CD14-positive monocyte (primary cell): ENCODE data around the gene FBH1. TPM values are rescaled to one million over a fixed set of nuclear protein-coding genes. Genes with fewer than 3 reads are reported as not detected.

Experiments
- DNase-seq, 3 donors: peaks; one replicate each; pipeline ENCODE4 v3.0.0-alpha.2; 2011 to 2022
- H2AFZ ChIP-seq: 2 replicates; pipeline ENCODE4 v1.6.0; 2012; ENCODE audit warnings: mild to moderate bottlenecking, low read depth, low read length, inconsistent platforms; ENCODE audit not compliant: insufficient read depth, poor library complexity, severe bottlenecking
- H3K27ac ChIP-seq, 2 donors: 1 replicate in 1 of 2; 2 replicates in 1 of 2; pipeline ENCODE4 v1.5.1; 2012 to 2013; ENCODE audit warnings: low read length in 2 of 2, control low read depth in 1 of 2, inconsistent platforms in 1 of 2, low read depth in 1 of 2, mild to moderate bottlenecking in 1 of 2
- H3K27me3 ChIP-seq, 2 donors: one replicate each; pipeline versions ENCODE4 v1.6.0 to v1.6.1; 2011 to 2013; ENCODE audit warnings: low read length in 2 of 2; ENCODE audit not compliant: control insufficient read depth in 2 of 2, insufficient read depth in 2 of 2
- H3K36me3 ChIP-seq, 2 donors: replicated peaks in 1 of 2; 1 replicate in 1 of 2; 2 replicates in 1 of 2; pipeline versions ENCODE4 v1.5.1 to v1.6.1; 2012 to 2013; ENCODE audit warnings: low read length in 2 of 2, control low read depth in 1 of 2, inconsistent platforms in 1 of 2, mild to moderate bottlenecking in 1 of 2; ENCODE audit not compliant: insufficient read depth in 2 of 2, control insufficient read depth in 1 of 2
- H3K4me1 ChIP-seq, 2 donors: 1 replicate in 1 of 2; 2 replicates in 1 of 2; pipeline versions ENCODE4 v1.5.1 to v1.6.1; 2012 to 2013; ENCODE audit warnings: low read length in 2 of 2, control low read depth in 1 of 2, inconsistent platforms in 1 of 2, mild to moderate bottlenecking in 1 of 2, moderate library complexity in 1 of 2; ENCODE audit not compliant: insufficient read depth in 2 of 2, control insufficient read depth in 1 of 2
- H3K4me2 ChIP-seq: replicated peaks from 2 replicates; pipeline ENCODE3; 2012; ENCODE audit warnings: low read length, moderate library complexity, mild to moderate bottlenecking; ENCODE audit not compliant: poor library complexity, severe bottlenecking; ENCODE audit errors: extremely low read depth
- H3K4me3 ChIP-seq, 3 experiments: fragments of 200-600 bp in 1 of 3; sonication (generic) in 1 of 3; replicated peaks in 1 of 3; 1 replicate in 2 of 3; 2 replicates in 1 of 3; pipeline ENCODE4 v1.5.1; 2011 to 2013; ENCODE audit warnings: low read length in 3 of 3, mild to moderate bottlenecking in 3 of 3, control low read depth in 2 of 3, low read depth in 2 of 3, inconsistent platforms in 1 of 3, moderate library complexity in 1 of 3
- H3K79me2 ChIP-seq: 2 replicates; pipeline ENCODE4 v1.6.0; 2012; ENCODE audit warnings: mild to moderate bottlenecking, control low read depth, inconsistent platforms, low read length, moderate library complexity; ENCODE audit not compliant: insufficient read depth
- H3K9ac ChIP-seq: 2 replicates; pipeline ENCODE4 v1.6.0; 2017; ENCODE audit warnings: low read length, mild to moderate bottlenecking; ENCODE audit not compliant: insufficient read depth, poor library complexity, severe bottlenecking
- H3K9me3 ChIP-seq, 2 donors: replicated peaks in 1 of 2; 1 replicate in 1 of 2; 2 replicates in 1 of 2; pipeline versions ENCODE4 v1.5.1 to v1.6.1; 2012 to 2013; ENCODE audit warnings: low read length in 2 of 2, control low read depth in 1 of 2; ENCODE audit not compliant: control insufficient read depth in 1 of 2, insufficient read depth in 1 of 2
- H4K20me1 ChIP-seq: 2 replicates; pipeline ENCODE4 v1.6.0; 2012; ENCODE audit warnings: mild to moderate bottlenecking, low read length, control low read depth, moderate library complexity; ENCODE audit not compliant: insufficient read depth
- H3K27ac Mint-ChIP-seq, 7 donors: one replicate each; pipeline ENCODE4 v1.8.0; 2020; ENCODE audit warnings: mild to moderate bottlenecking in 7 of 7, mixed read lengths in 7 of 7, moderate library complexity in 6 of 7, inconsistent platforms in 2 of 7
- H3K27me3 Mint-ChIP-seq, 3 donors: one replicate each; pipeline ENCODE4 v1.8.0; 2021 to 2022; ENCODE audit warnings: low read depth in 3 of 3, mild to moderate bottlenecking in 3 of 3, mixed read lengths in 3 of 3, moderate library complexity in 3 of 3, inconsistent platforms in 1 of 3
- H3K36me3 Mint-ChIP-seq, 2 donors: one replicate each; pipeline ENCODE4 v1.8.0; 2020; ENCODE audit warnings: mixed read lengths in 2 of 2, inconsistent platforms in 1 of 2, mild to moderate bottlenecking in 1 of 2
- H3K4me1 Mint-ChIP-seq: one replicate; pipeline ENCODE4 v1.8.0; 2020; ENCODE audit warnings: mild to moderate bottlenecking, mixed read lengths
- H3K4me3 Mint-ChIP-seq, 2 donors: one replicate each; pipeline ENCODE4 v1.8.0; 2020; ENCODE audit warnings: mild to moderate bottlenecking in 2 of 2, mixed read lengths in 2 of 2, moderate library complexity in 1 of 2
- H3K9me3 Mint-ChIP-seq, 7 donors: one replicate each; pipeline ENCODE4 v1.8.0; 2020 to 2022; ENCODE audit warnings: mixed read lengths in 7 of 7, mild to moderate bottlenecking in 6 of 7, moderate library complexity in 6 of 7, inconsistent platforms in 2 of 7
- CTCF ChIP-seq: fragments of 200-600 bp; IDR thresholded peaks from one replicate; pipeline ENCODE4 v1.8.0; 2022; ENCODE audit warnings: antibody characterized with exemption, mild to moderate bottlenecking
- WGBS: methylation state at CpG from one replicate; pipeline ENCODE4 v1.1.5; 2013; ENCODE audit warnings: missing lambda C conversion rate; ENCODE audit not compliant: insufficient coverage; 5-methylcytosine and 5-hydroxymethylcytosine counted together
- intact Hi-C, 2 donors: fragments of 100-400 bp; cut with micrococcal nuclease; formaldehyde crosslinking; loops; one replicate each; pipeline versions ENCODE4 v1.15.0 to v1.15.1; 2023
- polyA plus RNA-seq, 3 donors: library from polyadenylated mRNA; depleted of rRNA in 1 of 3; unstranded in 2 of 3; stranded (reverse) in 1 of 3; fragments of 300-500 nt in 2 of 3; fragments of >200 nt in 1 of 3; fragmentation: Illumina TruSeq in 2 of 3; gene quantifications; 1 replicate in 2 of 3; 2 replicates in 1 of 3; pipeline ENCODE4 v1.2.3, GENCODE V29; 2012 to 2021

FBH1 gene
- polyA plus RNA-seq, 3 donors, result 33.9 to 73.3 (median 48.3) TPM

GRCh38 chr10:5896208-5897052, 6.4 kb downstream of the FBH1 start:
- Histone ChIP-seq H2AFZ (no peak overlapping the region), H3K4me1 (no peaks in the 10 kb centered on the region), H3K4me3 (no peak overlapping the region), H3K27ac (no peak overlapping the region), H3K9me3 (peaks cover 7 to 12% of the 10 kb centered on the region in 2 donors), H3K79me2 (peaks cover 70% of the 10 kb centered on the region), H3K36me3 (peaks cover 18 to 53% of the 10 kb centered on the region in 2 donors), H3K9ac (no peak overlapping the region), H3K27me3 (no peaks in the 10 kb centered on the region), H4K20me1 (peaks cover 70% of the 10 kb centered on the region), H3K4me2 (no peak overlapping the region)
- Mint-ChIP-seq H3K4me1 (peaks cover 12% of the 10 kb centered on the region), H3K27me3 (no peaks in the 10 kb centered on the region), H3K4me3 (no peak overlapping the region), H3K36me3 (peaks cover 49 to 56% of the 10 kb centered on the region in 2 donors), H3K27ac (peak overlapping the region in 4 of 7 donors; percentile 1 to 74 (median 38)), H3K9me3 (peaks cover 6 to 14% (median 11%) of the 10 kb centered on the region in 7 donors)
- intact Hi-C loops, result no loop called here
- DNase-seq, result no peak
- TF ChIP-seq CTCF, result no peak
- WGBS, result 93% methylated on average over 2 of the region's 5 CpGs

GRCh38 chr10:5897053-5897340, 7.0 kb downstream of the FBH1 start:
- H3K4me1 ChIP-seq, result no peaks in the 10 kb centered on the region
- H3K9me3 ChIP-seq, result peaks cover 7 to 12% of the 10 kb centered on the region in 2 donors
- peaks cover 6 to 14% (median 11%) of the 10 kb centered on the region in 7 donors for H3K9me3 Mint-ChIP-seq
- no peak overlapping the region for H3K27ac Mint-ChIP-seq
- WGBS, result no CpG with 5 or more reads among the region's 4 CpGs
- peaks cover 48 to 54% of the 10 kb centered on the region in 2 donors for H3K36me3 Mint-ChIP-seq
- peaks cover 8% of the 10 kb centered on the region for H3K4me1 Mint-ChIP-seq
- no peak overlapping the region for H3K27ac ChIP-seq
- H3K9ac ChIP-seq, result no peak overlapping the region
- no peak overlapping the region for H3K4me3 Mint-ChIP-seq
- intact Hi-C loops, result no loop called here
- H3K4me3 ChIP-seq, result no peak overlapping the region
- peaks cover 18 to 53% of the 10 kb centered on the region in 2 donors for H3K36me3 ChIP-seq
- H3K27me3 Mint-ChIP-seq, result no peaks in the 10 kb centered on the region
- H3K79me2 ChIP-seq, result peaks cover 64% of the 10 kb centered on the region
- no peak overlapping the region for H3K4me2 ChIP-seq
- no peaks in the 10 kb centered on the region for H3K27me3 ChIP-seq
- no peak overlapping the region for H2AFZ ChIP-seq
- DNase-seq, result no peak
- H4K20me1 ChIP-seq, result peaks cover 70% of the 10 kb centered on the region
- no peak for TF ChIP-seq CTCF
